GM19193 (cell line): ENCODE data around the gene PLEKHA4.

Experiments used
- POLR2A ChIP-seq: IDR thresholded peaks from 4 replicates; pipeline ENCODE4 v1.6.1; 2011; ENCODE audit not compliant: insufficient read depth, insufficient read length; ENCODE audit errors: extremely low read depth

Gene PLEKHA4

DNA sequence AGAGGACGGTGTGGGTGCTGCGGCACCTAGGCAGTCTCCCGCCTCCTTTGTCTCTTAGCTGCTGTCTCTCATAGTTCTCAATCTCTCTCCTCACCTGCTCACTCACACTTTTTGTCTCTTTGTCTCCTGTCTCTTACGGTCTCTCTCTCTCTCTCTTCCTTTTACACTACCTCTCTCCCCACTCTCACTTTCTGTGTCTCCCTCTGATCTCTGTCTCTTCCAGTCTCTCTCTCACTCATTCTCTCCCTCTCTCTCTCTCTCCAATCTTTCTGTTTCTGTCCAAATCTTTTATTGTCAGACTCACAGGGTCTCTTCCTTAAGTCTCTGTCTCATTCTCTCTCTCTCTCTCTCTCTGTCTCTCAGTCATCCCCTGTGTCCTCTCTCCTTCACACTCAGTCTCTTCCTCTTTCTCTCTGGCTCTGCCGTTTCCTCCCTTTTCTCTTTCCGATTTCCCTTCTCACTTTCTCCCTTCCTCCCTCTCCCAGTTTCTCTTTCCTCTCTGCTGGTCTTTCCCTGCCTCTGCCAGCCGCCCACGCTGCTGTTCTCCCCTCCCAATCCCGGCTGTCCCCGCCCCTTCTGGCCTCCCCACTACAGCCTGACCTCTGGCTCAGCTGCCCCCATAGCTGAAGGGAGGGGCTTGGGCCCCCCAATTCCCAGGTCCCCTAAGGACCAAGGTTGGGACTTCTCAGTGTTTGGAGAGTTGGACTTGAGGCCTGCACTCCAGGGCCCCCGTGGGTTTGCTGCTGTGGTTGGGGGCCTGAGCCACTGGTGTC lies at the start of gene PLEKHA4:
TSS of gene PLEKHA4 (minus strand) at position 504 of the 773 bp plus-strand sequence. CDS start 997 bp downstream, outside the sequence.
- TF ChIP-seq POLR2A, result no peak

- no peak for TF ChIP-seq POLR2A
These were observed 49.7 kb upstream of the PLEKHA4 start for GRCh38 chr19:48918071-48918470.

DNA sequence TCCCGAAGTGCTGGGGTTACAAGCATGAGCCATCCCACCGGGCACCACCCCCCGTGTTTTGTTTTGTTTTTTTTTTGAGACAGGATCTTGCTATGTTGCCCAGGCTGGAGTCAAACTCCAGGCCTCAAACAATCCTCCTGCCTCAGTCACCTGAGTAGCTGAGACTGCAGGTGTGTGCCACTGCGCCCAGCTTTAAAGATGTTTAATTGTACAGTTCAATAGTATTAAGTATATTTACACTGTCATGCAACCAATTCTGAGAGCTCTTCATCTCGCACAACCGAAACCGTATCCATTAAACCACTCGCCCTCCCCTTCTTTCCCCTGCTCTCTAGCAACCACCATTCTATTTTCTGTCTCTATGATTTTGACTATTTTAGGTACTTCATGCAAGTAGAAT lies 47.3 kb upstream of the PLEKHA4 start:
- TF ChIP-seq POLR2A, result no peak

DNA sequence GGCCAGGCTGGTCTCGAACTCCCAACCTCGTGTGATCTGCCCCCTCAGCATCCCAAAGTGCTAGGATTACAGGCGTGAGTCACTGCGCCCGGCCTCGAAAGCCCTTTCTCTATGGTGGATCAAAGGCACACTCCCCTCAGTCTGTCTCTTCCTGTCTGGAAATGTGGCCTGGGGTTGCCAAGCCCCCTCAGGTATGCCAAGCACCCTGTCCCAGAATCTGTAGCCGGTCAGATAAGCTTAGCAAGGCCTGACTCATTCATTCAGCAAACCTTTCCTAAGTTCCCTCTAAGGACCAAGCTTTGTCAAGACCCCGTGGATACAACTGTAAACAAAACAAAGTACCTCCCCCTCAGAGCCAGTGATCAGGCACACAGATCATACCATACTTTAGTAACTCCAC lies 45.8 kb upstream of the PLEKHA4 start:
- TF ChIP-seq POLR2A, result no peak

- no peak for TF ChIP-seq POLR2A
These were observed 44.9 kb upstream of the PLEKHA4 start for GRCh38 chr19:48913114-48913889.

GRCh38 chr19:48910803-48911202 lies 42.4 kb upstream of the PLEKHA4 start:
- no peak for TF ChIP-seq POLR2A

DNA sequence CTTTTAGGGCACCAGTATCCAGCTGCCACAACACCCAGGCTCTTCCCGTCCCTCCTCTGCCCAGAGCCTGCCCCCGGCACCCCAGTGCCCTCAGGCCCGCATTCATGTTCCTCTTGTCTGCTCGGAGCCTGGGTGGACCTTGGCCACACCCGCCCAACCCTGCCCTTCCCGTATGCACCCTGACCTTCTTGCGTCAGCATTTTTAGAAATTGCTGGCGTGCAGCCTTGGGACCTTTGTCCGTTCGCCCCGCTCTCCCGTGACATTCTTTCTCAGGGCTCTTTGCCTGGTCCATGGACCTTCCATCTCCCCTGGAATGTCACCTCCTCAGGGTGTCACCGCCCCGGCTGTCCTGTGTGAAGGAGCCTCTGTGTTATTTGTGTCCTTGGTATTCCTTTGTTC lies 39.3 kb upstream of the PLEKHA4 start:
- no peak for TF ChIP-seq POLR2A

DNA sequence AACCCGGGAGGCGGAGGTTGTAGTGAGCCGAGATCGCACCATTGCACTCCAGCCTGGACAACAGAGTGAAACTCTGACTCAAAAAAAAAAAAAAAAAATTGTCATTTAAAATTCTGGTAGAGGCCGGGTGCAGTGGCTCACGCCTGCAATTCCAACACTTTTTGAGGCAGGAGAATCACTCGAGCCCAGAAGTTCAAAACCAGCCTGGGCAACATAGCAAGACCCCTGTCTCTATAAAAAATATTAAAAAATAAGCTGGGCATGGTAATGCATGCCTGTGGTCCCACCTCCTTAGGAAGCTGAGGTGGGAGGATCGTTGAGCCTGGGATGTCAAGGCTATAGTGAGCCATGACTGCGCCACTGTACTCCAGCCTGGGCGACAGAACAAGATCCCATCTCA lies 37.9 kb upstream of the PLEKHA4 start:
- no peak for TF ChIP-seq POLR2A

GRCh38 chr19:48905664-48906063 lies 37.2 kb upstream of the PLEKHA4 start:
- TF ChIP-seq POLR2A, result no peak

- TF ChIP-seq POLR2A, result no peak
These were observed 32.3 kb upstream of the PLEKHA4 start for GRCh38 chr19:48900477-48901406.

GRCh38 chr19:48899781-48900476 lies 31.5 kb upstream of the PLEKHA4 start, which contains the start of gene NUCB1:
TSS of gene NUCB1 (plus strand) at chr19:48900312. CDS start at chr19:48900797, 485 bp downstream.
- TF ChIP-seq POLR2A, result peak; percentile 59

DNA sequence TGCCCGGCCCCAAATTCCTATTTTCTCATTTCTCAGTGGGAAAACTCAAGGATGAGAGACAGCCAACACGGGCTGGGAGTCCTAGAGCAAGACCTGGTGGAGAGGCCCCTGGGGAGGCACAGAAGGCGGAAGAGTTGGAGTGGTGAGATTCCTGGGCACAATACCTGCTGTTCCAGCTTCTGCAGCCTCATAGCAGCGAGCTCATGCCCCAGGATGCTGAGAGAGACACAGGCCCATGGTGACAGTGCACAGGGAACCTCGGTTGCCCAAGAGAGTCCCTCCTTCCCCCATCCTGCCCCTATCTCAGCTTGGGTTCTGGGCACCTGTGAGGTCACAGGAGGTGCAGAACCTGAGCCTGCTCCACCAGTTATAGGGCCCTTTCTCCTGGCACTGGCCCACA lies 28.8 kb upstream of the PLEKHA4 start:
- no peak for TF ChIP-seq POLR2A

DNA sequence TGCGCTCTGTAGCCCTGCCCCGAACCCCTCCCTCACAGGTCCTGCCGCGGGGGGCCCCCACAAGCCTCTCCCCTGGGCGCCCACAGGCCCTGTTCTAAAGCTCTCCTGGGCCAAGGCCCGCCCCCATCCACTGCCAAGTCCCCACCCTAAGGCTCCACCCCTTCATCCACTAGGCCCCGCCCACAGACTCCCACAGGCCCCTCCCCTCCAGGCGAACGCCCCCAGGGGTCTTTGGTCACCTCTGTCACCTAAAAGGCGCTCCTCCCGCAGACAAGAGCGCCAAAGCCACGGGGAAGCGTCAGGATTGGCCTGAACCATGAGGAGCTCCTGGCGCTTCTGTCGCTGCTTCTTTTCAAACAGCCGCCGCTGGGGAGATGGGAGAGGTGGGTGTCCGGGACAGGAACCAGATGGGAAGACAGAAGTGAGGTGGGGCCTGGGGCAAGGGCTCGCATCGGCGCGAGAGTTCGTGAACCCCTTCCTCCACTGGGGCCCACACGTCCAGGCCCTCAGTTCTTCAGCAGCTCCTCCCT lies 27.8 kb upstream of the PLEKHA4 start:
- no peak for TF ChIP-seq POLR2A

GRCh38 chr19:48895226-48895625 lies 26.8 kb upstream of the PLEKHA4 start:
- no peak for TF ChIP-seq POLR2A
